ENCODE results near the gene AHSG.

- TF ChIP-seq CTCF (IDR thresholded peaks at IDR 0.05; ENCODE audit: insufficient read depth, low read depth, low read length) (no peak), EZH2 (IDR thresholded peaks at IDR 0.05; ENCODE audit: insufficient read depth, low read length) (no peak)
These were observed 7.6 kb downstream of the AHSG start for GRCh38 chr3:186620213-186621092.

Data from astrocyte (in vitro differentiated cells and primary cell).